HepG2 (cell line): ENCODE measurements around the gene PCCB. TPM values are rescaled to one million over a fixed set of nuclear protein-coding genes. Genes with fewer than 3 reads are reported as not detected.
A peak's percentile ranks its signal among the peaks of the same experiment; 100 is the strongest.

Source experiments
- AKAP8 ChIP-seq: sonication (generic); formaldehyde crosslinking; IDR thresholded peaks from 2 replicates; pipeline ENCODE4 v1.5.1; 2020; ENCODE audit warnings: mild to moderate bottlenecking, missing genetic modification reagents
- ARNT ChIP-seq: fragments of 450-650 bp; IDR thresholded peaks from 2 replicates; pipeline ENCODE4 v1.6.1; 2017
- BATF2 ChIP-seq: sonication (generic); formaldehyde crosslinking; IDR thresholded peaks from 2 replicates; pipeline ENCODE4 v1.8.0; 2022; ENCODE audit warnings: mild to moderate bottlenecking, missing genetic modification reagents, moderate library complexity
- BORCS8-MEF2B ChIP-seq: sonication (generic); formaldehyde crosslinking; IDR thresholded peaks from 2 replicates; pipeline ENCODE4 v1.8.0; 2022; ENCODE audit warnings: mild to moderate bottlenecking, missing genetic modification reagents
- CREB1 ChIP-seq, 2 experiments: fragments of 450-650 bp in 1 of 2; IDR thresholded peaks; 2 replicates each; pipeline ENCODE4 v1.6.1; 2016 to 2017; ENCODE audit warnings: control low read depth in 1 of 2, mild to moderate bottlenecking in 1 of 2, missing compliant biosample characterization in 1 of 2, missing genetic modification characterization in 1 of 2
- ELF3 ChIP-seq: IDR thresholded peaks from 2 replicates; pipeline ENCODE4 v1.6.1; 2016; ENCODE audit warnings: missing genetic modification reagents, missing compliant biosample characterization
- FOXK1 ChIP-seq: sonication (generic); formaldehyde crosslinking; IDR thresholded peaks from 2 replicates; pipeline ENCODE4 v1.4.0; 2020; ENCODE audit warnings: low read depth, missing genetic modification reagents, borderline replicate concordance
- HES4 ChIP-seq: sonication (generic); formaldehyde crosslinking; IDR thresholded peaks from 2 replicates; pipeline ENCODE4 v1.9.0; 2021; ENCODE audit warnings: mild to moderate bottlenecking, missing genetic modification reagents, borderline replicate concordance
- HOMEZ ChIP-seq: IDR thresholded peaks from 2 replicates; pipeline ENCODE4 v1.6.1; 2016; ENCODE audit warnings: low read depth
- MEF2D ChIP-seq: sonication (generic); formaldehyde crosslinking; IDR thresholded peaks from 2 replicates; pipeline ENCODE4 v1.5.1; 2020; ENCODE audit warnings: mild to moderate bottlenecking, missing genetic modification reagents
- NFE2L2 ChIP-seq: fragments of 150-350 bp; IDR thresholded peaks from 2 replicates; pipeline ENCODE4 v1.6.1; 2014; ENCODE audit warnings: low read length
- RARA ChIP-seq: IDR thresholded peaks from 2 replicates; pipeline ENCODE4 v1.6.1; 2016; ENCODE audit warnings: missing genetic modification reagents, missing compliant biosample characterization
- RBAK ChIP-seq: sonication (generic); formaldehyde crosslinking; IDR thresholded peaks from 2 replicates; pipeline ENCODE4 v1.5.1; 2020; ENCODE audit warnings: mild to moderate bottlenecking, missing genetic modification reagents
- RFXAP ChIP-seq: sonication (generic); formaldehyde crosslinking; IDR thresholded peaks from 2 replicates; pipeline ENCODE4 v1.4.0; 2020; ENCODE audit warnings: missing genetic modification reagents, borderline replicate concordance
- SETDB1 ChIP-seq: sonication (generic); formaldehyde crosslinking; IDR thresholded peaks from 2 replicates; pipeline ENCODE4 v1.5.1; 2020; ENCODE audit warnings: missing genetic modification reagents, mild to moderate bottlenecking, borderline replicate concordance
- SMAD9 ChIP-seq: sonication (generic); formaldehyde crosslinking; IDR thresholded peaks from 2 replicates; pipeline ENCODE4 v1.5.1; 2020; ENCODE audit warnings: mild to moderate bottlenecking, missing genetic modification reagents
- SNAPC5 ChIP-seq: sonication (generic); formaldehyde crosslinking; IDR thresholded peaks from 2 replicates; pipeline ENCODE4 v1.8.1; 2023; ENCODE audit warnings: mild to moderate bottlenecking, missing genetic modification reagents, borderline replicate concordance
- TEF ChIP-seq: sonication (generic); formaldehyde crosslinking; IDR thresholded peaks from 2 replicates; pipeline ENCODE4 v1.5.0; 2020; ENCODE audit warnings: missing genetic modification reagents
- TFE3 ChIP-seq: IDR thresholded peaks from 2 replicates; pipeline ENCODE4 v1.6.1; 2016
- ZKSCAN8 ChIP-seq: IDR thresholded peaks from 2 replicates; pipeline ENCODE4 v1.6.1; 2016; ENCODE audit warnings: borderline replicate concordance, missing genetic modification reagents, missing compliant biosample characterization
- ZNF136 ChIP-seq: sonication (generic); formaldehyde crosslinking; IDR thresholded peaks from 2 replicates; pipeline ENCODE4 v1.8.1; 2022; ENCODE audit warnings: low read depth, mild to moderate bottlenecking, moderate library complexity, missing genetic modification reagents
- ZNF180 ChIP-seq: sonication (generic); formaldehyde crosslinking; IDR thresholded peaks from 2 replicates; pipeline ENCODE4 v1.4.0; 2020; ENCODE audit warnings: low read depth, missing genetic modification reagents, borderline replicate concordance
- ZNF225 ChIP-seq: sonication (generic); formaldehyde crosslinking; IDR thresholded peaks from 2 replicates; pipeline ENCODE4 v1.4.0; 2020; ENCODE audit warnings: mild to moderate bottlenecking, missing genetic modification reagents
- ZNF264 ChIP-seq: sonication (generic); formaldehyde crosslinking; IDR thresholded peaks from 2 replicates; pipeline ENCODE4 v1.4.0; 2020; ENCODE audit warnings: missing genetic modification reagents
- ZNF432 ChIP-seq: sonication (generic); formaldehyde crosslinking; IDR thresholded peaks from 2 replicates; pipeline ENCODE4 v1.5.0; 2020; ENCODE audit warnings: missing genetic modification reagents, mild to moderate bottlenecking, borderline replicate concordance
- ZNF652 ChIP-seq: IDR thresholded peaks from 2 replicates; pipeline ENCODE4 v1.6.1; 2016; ENCODE audit warnings: low read depth, borderline replicate concordance
- ZNF850 ChIP-seq: sonication (generic); formaldehyde crosslinking; conservative IDR thresholded peaks from 2 replicates; pipeline ENCODE4 v1.9.0; 2021; ENCODE audit warnings: mild to moderate bottlenecking, missing genetic modification reagents
- polyA plus RNA-seq, 8 experiments: library from polyadenylated mRNA; depleted of rRNA in 3 of 8; stranded (reverse) in 7 of 8; unstranded in 1 of 8; fragments of >200 nt; fragmentation: Illumina TruSeq in 4 of 8; extraction: Trizol in 4 of 8; gene quantifications; 2 replicates each; pipeline versions ENCODE4 v1.2.1 to v1.2.3, GENCODE V29; 2011 to 2016; ENCODE audit warnings: low read depth in 4 of 8, missing spikeins in 1 of 8, mixed read lengths in 1 of 8; ENCODE audit not compliant: insufficient read depth in 1 of 8
- total RNA-seq, 5 experiments: library from RNA; depleted of rRNA; stranded (reverse); fragments of >200 nt; fragmentation: Illumina TruSeq; extraction: Trizol; gene quantifications; 2 replicates each; pipeline ENCODE4 v1.2.3, GENCODE V29; 2016; ENCODE audit warnings: low read depth in 1 of 5

The PCCB gene
- total and polyA plus RNA-seq, 2 of the 13 experiments (the other 11 are each of a cell fraction or from before 2014, with no cell fraction given): 84.1 to 88.7 TPM

- TF ChIP-seq SNAPC5 (CRISPR knock-in tag) (no peak), FOXK1 (CRISPR knock-in tag) (peak; percentile 47; the same call in 1 of the 2 replicates), ZNF264 (no peak), ZNF432 (CRISPR knock-in tag) (no peak), ZNF180 (CRISPR knock-in tag) (no peak), RARA (CRISPR knock-in tag) (no peak), AKAP8 (no peak), ZNF225 (peak; percentile 64; the same call in 1 of the 2 replicates), RBAK (CRISPR knock-in tag) (peak; percentile 68; the same call in 1 of the 2 replicates), TFE3 (peak; percentile 30; the same call in 1 of the 2 replicates), HES4 (CRISPR knock-in tag) (peak; percentile 92), ZNF136 (CRISPR knock-in tag) (peak; percentile 31; the same call in 1 of the 2 replicates), HOMEZ (peak; percentile 52; the same call in 1 of the 2 replicates), RFXAP (CRISPR knock-in tag) (peak; percentile 77), ZNF652 (CRISPR knock-in tag) (peak; percentile 86), SETDB1 (CRISPR knock-in tag) (no peak), NFE2L2 (no peak), TEF (CRISPR knock-in tag) (no peak), MEF2D (CRISPR knock-in tag) (peak; percentile 77), BORCS8-MEF2B (CRISPR knock-in tag) (peak; percentile 86), ZNF850 (CRISPR knock-in tag) (no peak), SMAD9 (CRISPR knock-in tag) (no peak; the same call in none of the 2 replicates), BATF2 (CRISPR knock-in tag) (peak; percentile 35; the same call in 1 of the 2 replicates), CREB1 (IDR thresholded peaks at IDR 0.05) (peak; percentile 52), CREB1 (CRISPR knock-in tag; IDR thresholded peaks at IDR 0.05) (peak; percentile 71), ARNT (no peak), ZKSCAN8 (CRISPR knock-in tag) (no peak), ELF3 (peak; percentile 62)
These were observed at the start of gene PCCB (continued) for GRCh38 chr3:136250059-136250902.
